MM.1S (cell line): Measurements from ENCODE around the gene PAMR1.

ENCODE experiments used
- DNase-seq: peaks from one replicate; pipeline ENCODE4 v3.0.0-alpha.2; 2015
- H2AFZ ChIP-seq: fragments of 300-600 bp; sonication (generic); 2 replicates; pipeline ENCODE4 v1.6.0; 2016; ENCODE audit warnings: antibody characterized with exemption, low read length
- H3F3A ChIP-seq: fragments of 300-600 bp; sonication (generic); 2 replicates; pipeline ENCODE4 v1.6.1; 2016; ENCODE audit warnings: mild to moderate bottlenecking, antibody characterized with exemption, low read length, moderate library complexity, mixed read lengths; ENCODE audit not compliant: insufficient read depth
- H3K27ac ChIP-seq: fragments of 300-600 bp; sonication (generic); 2 replicates; pipeline ENCODE4 v1.5.1; 2016; ENCODE audit warnings: mild to moderate bottlenecking, low read length
- H3K27me3 ChIP-seq: fragments of 300-600 bp; sonication (generic); replicated peaks from 2 replicates; pipeline ENCODE4 v1.6.0; 2016; ENCODE audit warnings: low read length; ENCODE audit not compliant: insufficient read depth
- H3K36me3 ChIP-seq: fragments of 300-600 bp; sonication (generic); replicated peaks from 2 replicates; pipeline ENCODE4 v1.6.1; 2016; ENCODE audit warnings: mild to moderate bottlenecking, low read length, mixed read lengths; ENCODE audit not compliant: insufficient read depth
- H3K4me1 ChIP-seq: fragments of 300-600 bp; sonication (generic); 2 replicates; pipeline ENCODE4 v1.6.1; 2016; ENCODE audit warnings: low read length, mixed read lengths
- H3K4me2 ChIP-seq: fragments of 300-600 bp; sonication (generic); 2 replicates; pipeline ENCODE4 v1.6.0; 2016; ENCODE audit warnings: low read depth, low read length
- H3K4me3 ChIP-seq: fragments of 300-600 bp; sonication (generic); 2 replicates; pipeline ENCODE4 v1.5.1; 2016; ENCODE audit warnings: low read length, mixed read lengths
- H3K79me2 ChIP-seq: fragments of 300-600 bp; sonication (generic); 2 replicates; pipeline ENCODE4 v1.6.1; 2016; ENCODE audit warnings: mixed run types, low read length, mixed read lengths
- H3K9ac ChIP-seq: fragments of 300-600 bp; sonication (generic); 2 replicates; pipeline ENCODE4 v1.6.1; 2016; ENCODE audit warnings: low read length, mixed read lengths
- H3K9me2 ChIP-seq: fragments of 300-600 bp; sonication (generic); replicated peaks from 2 replicates; pipeline ENCODE4 v1.6.1; 2016; ENCODE audit warnings: mild to moderate bottlenecking, low read length, mixed read lengths; ENCODE audit not compliant: insufficient read depth
- H3K9me3 ChIP-seq: fragments of 300-600 bp; sonication (generic); replicated peaks from 2 replicates; pipeline ENCODE4 v1.6.1; 2016; ENCODE audit warnings: mild to moderate bottlenecking, low read length, mixed read lengths; ENCODE audit not compliant: insufficient read depth
- H4K20me1 ChIP-seq: fragments of 300-600 bp; sonication (generic); 2 replicates; pipeline ENCODE4 v1.6.1; 2016; ENCODE audit warnings: mild to moderate bottlenecking, low read length, moderate library complexity, mixed read lengths; ENCODE audit not compliant: insufficient read depth
- CTCF ChIP-seq: fragments of 300-600 bp; sonication (generic); IDR thresholded peaks from 2 replicates; pipeline ENCODE4 v1.5.1; 2016; ENCODE audit warnings: antibody characterized with exemption, low read length, mixed read lengths
- EZH2 ChIP-seq: fragments of 300-600 bp; sonication (generic); optimal IDR thresholded peaks from 2 replicates; pipeline ENCODE3; 2017; ENCODE audit warnings: low read depth, mild to moderate bottlenecking, antibody characterized with exemption, low read length, mixed read lengths
- EZH2phosphoT487 ChIP-seq: fragments of 300-600 bp; sonication (generic); IDR thresholded peaks from 2 replicates; pipeline ENCODE4 v1.6.1; 2018; ENCODE audit warnings: antibody characterized with exemption, low read length

The PAMR1 gene

GRCh38 chr11:35459489-35459888, 65.9 kb downstream of the PAMR1 start:
- TF ChIP-seq EZH2phosphoT487 (no peak), EZH2 (no peak), CTCF (no peak)
- no peak for DNase-seq

GRCh38 chr11:35458846-35459245, 66.6 kb downstream of the PAMR1 start:
- Histone ChIP-seq H3K36me3 (no peaks in the 10 kb centered on the region), H3K9me2 (no peaks in the 10 kb centered on the region), H3K9me3 (no peaks in the 10 kb centered on the region), H3K4me3 (no peak overlapping the region), H4K20me1 (no peaks in the 10 kb centered on the region), H3K27me3 (no peaks in the 10 kb centered on the region), H3K27ac (no peak overlapping the region), H2AFZ (no peak overlapping the region), H3F3A (no peaks in the 10 kb centered on the region), H3K4me2 (no peak overlapping the region), H3K79me2 (no peaks in the 10 kb centered on the region), H3K4me1 (no peaks in the 10 kb centered on the region), H3K9ac (no peak overlapping the region)
- no peak for DNase-seq
- TF ChIP-seq EZH2phosphoT487, result no peak
- no peak for TF ChIP-seq CTCF
- TF ChIP-seq EZH2, result no peak

More at GRCh38 chr11:35459489-35459888, 65.9 kb downstream of the PAMR1 start:
- Histone ChIP-seq H3K9me3 (no peaks in the 10 kb centered on the region), H3K9me2 (no peaks in the 10 kb centered on the region), H3K36me3 (no peaks in the 10 kb centered on the region), H2AFZ (no peak overlapping the region), H3K4me2 (no peak overlapping the region), H3K27me3 (no peaks in the 10 kb centered on the region), H3K79me2 (no peaks in the 10 kb centered on the region), H3K27ac (no peak overlapping the region), H3F3A (no peaks in the 10 kb centered on the region), H3K9ac (no peak overlapping the region), H3K4me3 (no peak overlapping the region), H4K20me1 (no peaks in the 10 kb centered on the region), H3K4me1 (no peaks in the 10 kb centered on the region)

GRCh38 chr11:35454362-35454761, 71.1 kb downstream of the PAMR1 start:
- Histone ChIP-seq H3K27me3 (no peaks in the 10 kb centered on the region), H4K20me1 (no peaks in the 10 kb centered on the region), H3K79me2 (no peaks in the 10 kb centered on the region), H2AFZ (no peak overlapping the region), H3K9me2 (no peaks in the 10 kb centered on the region), H3F3A (no peaks in the 10 kb centered on the region), H3K9me3 (no peaks in the 10 kb centered on the region), H3K27ac (no peak overlapping the region), H3K4me2 (no peak overlapping the region), H3K4me1 (no peaks in the 10 kb centered on the region), H3K9ac (no peak overlapping the region), H3K36me3 (no peaks in the 10 kb centered on the region), H3K4me3 (no peak overlapping the region)
- no peak for DNase-seq
- TF ChIP-seq EZH2 (no peak), EZH2phosphoT487 (no peak), CTCF (no peak)
